Fibroblast of peridontal ligament (primary cell): ENCODE results near the gene GRAMD2B.
A peak's percentile ranks its signal among the peaks of the same experiment; 100 is the strongest.
"Not testable (repeated sequence)": the region's sequence is repeated elsewhere in the genome, so short reads cannot be mapped to it uniquely, and the experiment has no call there.

Source experiments
- DNase-seq: peaks from one replicate; pipeline ENCODE4 v3.0.0-alpha.2; 2010; ENCODE audit errors: extremely low read depth

GRAMD2B gene

DNA sequence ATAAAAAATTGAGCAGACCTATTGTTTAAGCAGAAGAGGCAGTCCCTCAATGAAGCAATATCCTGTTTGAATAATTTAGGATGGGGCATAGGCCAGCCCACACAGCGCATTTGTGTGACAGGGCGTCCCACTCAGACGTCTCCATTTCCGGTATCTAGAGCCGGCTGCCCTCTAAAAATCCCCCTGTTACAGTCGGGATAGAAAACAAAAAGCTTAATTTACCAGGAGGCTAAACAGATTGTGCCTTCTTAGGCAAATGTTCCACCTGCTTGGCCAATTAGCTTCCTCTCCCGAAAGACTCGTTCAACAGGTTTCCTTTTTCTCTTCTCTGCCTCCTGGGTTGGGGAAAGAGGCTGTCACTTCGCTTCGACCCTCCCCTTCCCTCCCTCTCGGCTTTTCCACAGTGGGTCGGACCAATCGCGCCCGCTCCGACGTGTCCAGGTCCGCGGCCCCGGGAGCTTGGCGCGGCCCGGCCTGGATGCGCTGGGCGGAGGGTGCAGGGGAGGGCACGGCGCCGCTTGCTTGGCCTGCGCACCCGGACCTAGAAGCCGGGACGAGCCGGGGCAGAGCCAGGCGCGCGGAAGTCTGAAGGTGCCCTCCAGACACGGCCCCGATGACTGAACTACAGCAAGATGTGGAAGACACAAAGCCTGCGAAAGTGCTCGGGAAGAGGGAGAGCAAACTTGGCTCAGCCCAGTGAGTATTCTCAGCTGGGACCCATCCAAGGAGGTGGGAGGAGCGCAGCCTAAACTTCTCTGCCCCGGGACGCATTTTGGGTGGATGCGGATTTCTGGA lies at the start of gene GRAMD2B:
TSS of gene GRAMD2B (plus strand) at position 416 of the 795 bp plus-strand sequence. CDS start at position 614, 198 bp downstream.
- DNase-seq, result peak; percentile 88

DNA sequence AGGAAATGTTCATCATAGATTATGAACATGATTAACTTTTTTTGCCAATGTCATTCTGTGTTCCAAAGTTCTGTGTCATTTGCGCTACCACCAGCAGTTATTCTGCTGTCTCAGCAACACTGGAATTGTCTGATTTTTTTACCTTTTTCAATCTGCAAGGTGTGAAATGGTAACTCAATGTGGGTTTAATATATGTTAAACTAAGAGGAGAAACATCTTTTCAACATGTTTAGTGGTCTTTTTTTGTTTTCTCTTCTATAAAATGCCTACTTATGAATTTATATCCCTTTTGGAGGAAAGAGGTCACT lies 49.1 kb upstream of the GRAMD2B start:
- no peak for DNase-seq

DNA sequence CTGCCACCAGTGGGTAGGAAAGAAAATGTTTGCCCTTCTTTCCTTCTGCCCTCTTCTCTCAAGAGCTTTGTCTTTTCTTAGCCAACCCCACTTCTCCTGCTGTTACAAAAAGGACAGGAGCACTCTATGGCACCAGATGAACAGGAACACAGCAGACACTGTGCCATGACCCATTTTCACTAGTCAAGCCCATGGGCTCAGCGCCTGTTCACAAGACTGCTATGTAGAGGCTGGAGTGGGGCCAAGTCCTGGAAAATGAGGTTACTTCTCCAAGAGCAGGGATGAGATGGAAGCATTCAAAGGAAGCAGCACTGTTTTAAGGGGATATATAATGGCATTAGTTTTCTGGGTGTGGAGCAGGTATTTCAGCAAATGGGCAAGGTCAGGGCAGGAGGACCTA lies 46.8 kb upstream of the GRAMD2B start:
- no peak for DNase-seq

- no peak for DNase-seq
Measured at GRCh38 chr5:126377424-126377823, 45.8 kb upstream of the GRAMD2B start.

DNA sequence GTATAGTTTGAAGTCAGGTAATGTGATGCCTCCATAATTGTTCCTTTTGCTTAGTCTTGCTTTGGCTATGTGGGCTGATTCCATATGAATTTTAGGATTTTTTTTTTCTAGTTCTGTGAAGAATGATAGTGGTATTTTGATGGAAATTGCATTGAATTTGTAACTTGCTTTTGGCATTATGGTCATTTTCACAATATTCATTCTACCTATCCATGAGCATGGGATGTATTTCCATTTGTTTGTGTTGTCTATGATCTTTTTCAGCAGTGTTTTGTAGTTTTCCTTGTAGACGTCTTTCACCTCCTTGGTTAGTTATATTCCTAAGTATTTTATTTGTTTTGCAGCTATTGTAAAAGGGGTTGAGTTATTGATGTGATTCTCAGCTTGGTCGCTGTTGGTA lies 42.9 kb upstream of the GRAMD2B start:
- DNase-seq, result not testable (repeated sequence)

- no peak for DNase-seq
Measured at GRCh38 chr5:126383246-126383645, 40.0 kb upstream of the GRAMD2B start.

DNA sequence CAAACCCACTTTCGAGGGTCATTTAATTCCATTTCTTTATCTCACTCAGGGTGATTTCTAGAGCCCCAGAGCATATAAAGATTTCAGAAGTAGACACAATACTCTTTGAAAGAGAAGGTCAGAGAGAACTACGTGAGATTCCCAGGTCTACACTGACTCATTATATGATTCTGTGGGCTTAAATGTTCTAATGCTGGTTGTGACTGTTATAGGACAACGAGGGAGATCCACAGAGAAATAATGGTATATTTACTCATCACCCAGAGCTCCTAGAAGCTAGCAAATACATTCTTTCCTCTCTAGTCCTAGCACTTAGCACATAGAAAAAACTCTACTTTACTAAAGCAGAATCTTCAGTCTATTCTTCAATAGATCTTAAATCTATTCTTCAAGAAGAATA lies 39.4 kb upstream of the GRAMD2B start:
- DNase-seq, result no peak

- peak; percentile 49 for DNase-seq
Measured at GRCh38 chr5:126384985-126385384, 38.2 kb upstream of the GRAMD2B start.

GRCh38 chr5:126385524-126386502 lies 37.4 kb upstream of the GRAMD2B start:
- no peak for DNase-seq

DNA sequence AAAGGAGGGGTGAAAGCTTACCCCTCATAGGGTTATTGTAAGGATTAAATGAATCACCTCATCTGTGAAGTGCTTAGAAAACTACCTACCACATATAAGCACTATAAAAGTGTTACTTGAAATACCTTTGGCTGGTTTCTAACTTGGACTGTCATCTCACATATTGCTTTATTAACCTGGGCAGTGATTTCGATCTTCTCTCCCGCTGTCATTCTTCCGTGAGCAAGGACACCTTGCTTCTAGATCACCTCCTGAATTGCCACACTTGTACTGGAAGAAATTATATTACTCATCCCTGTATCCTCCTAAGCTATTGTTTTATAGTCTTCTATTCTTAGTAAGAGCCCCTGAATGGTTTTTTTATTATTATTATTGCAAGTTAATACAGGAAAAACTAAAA lies 34.0 kb upstream of the GRAMD2B start:
- DNase-seq, result no peak

- DNase-seq, result no peak
Measured at GRCh38 chr5:126390051-126390450, 33.2 kb upstream of the GRAMD2B start.

DNA sequence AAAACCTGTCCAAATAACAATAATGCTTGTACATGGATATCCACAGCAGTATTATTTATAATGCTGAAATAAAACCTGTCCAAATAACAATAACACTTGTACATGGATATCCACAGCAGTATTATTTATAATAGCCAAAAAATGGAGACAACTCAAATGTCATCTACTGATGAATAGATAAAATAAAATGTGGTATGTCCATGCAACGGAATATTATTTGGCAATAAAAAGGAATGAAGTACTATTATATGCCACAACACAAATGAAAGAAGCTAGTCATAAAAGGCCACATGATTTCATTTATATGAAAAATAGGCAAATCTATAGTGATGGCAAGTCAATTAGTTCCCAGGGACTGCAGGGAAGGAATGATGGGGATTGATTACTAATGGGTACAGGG lies 31.8 kb upstream of the GRAMD2B start:
- no peak for DNase-seq

DNA sequence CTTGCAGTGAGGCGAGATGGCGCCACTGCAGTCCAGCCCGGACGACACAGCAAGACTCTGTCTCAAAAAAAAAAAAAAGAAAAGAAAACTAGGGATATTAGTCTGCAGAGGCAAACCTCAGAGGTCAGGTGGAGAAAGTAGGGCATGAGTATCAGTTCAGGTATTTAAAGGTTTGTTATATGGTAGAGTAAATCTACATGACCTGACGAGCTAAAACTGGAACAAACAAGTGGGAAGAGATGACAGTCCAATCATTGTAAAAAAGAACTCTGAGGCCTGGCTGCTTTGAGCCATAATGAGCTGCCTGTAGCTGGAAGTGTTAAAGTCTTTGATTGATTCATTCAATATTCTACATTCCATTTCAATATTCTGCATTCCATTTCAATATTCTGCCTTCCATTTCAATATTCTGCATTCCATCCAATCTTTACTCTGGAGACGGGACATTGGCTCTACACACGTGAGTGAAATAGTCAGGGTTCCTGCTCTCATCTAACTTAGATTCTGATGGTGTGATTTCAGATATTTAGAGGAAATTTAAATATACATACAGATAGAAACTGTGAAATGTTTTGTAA lies 28.9 kb upstream of the GRAMD2B start:
- no peak for DNase-seq

DNA sequence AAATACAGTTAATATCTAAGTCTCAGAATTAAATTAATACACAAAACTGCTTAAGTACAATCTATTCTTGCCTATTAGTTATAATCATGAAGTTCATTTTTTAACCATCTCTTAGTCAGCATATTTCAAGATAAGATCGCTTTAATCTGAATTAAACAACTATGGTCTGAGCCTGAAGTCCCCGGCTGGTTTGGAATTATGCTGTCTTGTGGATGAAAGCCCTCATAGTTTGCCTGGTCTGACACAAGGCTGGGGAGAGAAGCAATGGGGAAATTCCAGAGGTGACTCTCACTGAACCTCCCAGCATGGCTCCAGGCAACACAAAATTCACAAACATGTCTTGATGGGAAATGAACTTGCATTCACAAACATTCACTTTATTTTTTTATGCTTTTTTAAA lies 28.0 kb upstream of the GRAMD2B start:
- peak; percentile 33 for DNase-seq

DNA sequence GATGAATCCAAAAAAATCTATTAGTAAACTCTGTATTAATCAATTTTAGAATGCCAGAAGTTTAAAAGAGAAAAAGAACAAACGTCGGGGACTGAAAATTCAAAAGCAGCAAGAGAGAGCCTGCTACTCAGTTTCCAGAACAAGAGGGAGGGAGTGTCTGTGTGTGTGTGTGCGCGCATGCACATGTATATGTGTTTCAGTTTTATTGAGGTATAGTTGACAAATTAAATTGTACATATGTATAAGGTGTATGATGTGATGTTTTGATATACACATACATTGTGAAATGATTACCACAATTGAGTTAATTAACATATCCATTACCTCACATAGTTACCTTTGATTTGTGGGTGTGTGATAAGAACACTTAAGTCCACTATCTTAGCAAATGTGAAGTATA lies 27.6 kb upstream of the GRAMD2B start:
- DNase-seq, result no peak

DNA sequence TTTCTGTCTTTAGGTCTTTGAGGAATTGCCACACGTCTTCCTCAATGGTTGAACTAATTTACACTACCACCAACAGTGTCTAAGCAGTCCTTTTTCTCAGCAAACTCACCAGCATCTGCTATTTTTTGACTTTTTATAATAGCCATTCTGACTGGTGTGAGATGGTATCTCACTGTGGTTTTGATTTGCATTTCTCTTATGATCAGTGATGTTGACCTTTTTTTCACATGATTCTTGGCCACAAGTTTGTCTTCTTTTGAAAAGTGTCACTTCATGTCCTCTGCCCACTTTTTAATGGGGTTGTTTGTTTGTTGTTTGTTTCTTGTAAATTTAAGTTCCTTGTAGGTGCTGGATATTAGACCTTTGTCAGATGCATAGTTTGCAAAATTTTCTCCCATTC lies 26.5 kb upstream of the GRAMD2B start:
- DNase-seq, result not testable (repeated sequence)

GRCh38 chr5:126398791-126399190 lies 24.4 kb upstream of the GRAMD2B start:
- DNase-seq, result no peak

- DNase-seq, result no peak
Measured at GRCh38 chr5:126400621-126401251, 22.5 kb upstream of the GRAMD2B start.

GRCh38 chr5:126402621-126403555 lies 20.3 kb upstream of the GRAMD2B start:
- DNase-seq, result peak; percentile 58

DNA sequence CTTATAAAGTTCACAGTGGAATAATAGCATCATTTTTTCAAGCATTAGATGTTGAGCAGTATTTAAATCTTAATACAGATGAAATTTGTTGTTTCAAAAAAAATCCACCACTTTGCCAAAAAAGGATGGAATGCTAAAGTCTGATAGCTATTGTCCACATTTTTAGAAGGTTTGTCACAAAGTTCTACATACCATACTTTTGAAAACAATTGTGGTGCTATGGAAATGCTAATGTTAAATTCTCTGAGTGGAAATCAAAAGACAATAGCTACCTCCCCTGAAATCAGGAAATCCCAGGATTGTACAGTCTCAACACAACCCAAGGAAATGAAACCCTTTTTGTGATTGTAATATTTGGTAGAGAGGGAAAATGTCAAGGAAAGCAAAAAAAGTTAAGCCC lies 19.3 kb upstream of the GRAMD2B start:
- DNase-seq, result peak; percentile 62

DNA sequence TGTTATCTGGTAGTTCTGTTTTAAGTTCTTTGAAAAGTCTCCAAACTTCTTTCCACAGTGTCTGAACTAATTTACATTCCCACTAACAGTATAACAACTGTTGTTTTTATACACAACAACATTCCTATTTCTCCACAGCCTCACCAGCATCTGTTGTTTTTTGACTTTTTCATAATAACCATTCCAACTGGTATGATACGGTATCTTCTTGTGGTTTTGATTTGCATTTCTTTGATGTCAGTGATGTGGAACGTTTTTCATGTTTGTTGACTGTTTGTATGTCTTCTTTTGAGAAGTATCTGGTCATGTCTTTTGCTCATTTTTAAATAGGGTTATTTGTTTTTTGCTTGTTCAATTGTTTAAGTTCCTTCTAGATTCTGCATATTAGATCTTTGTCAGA lies 12.6 kb upstream of the GRAMD2B start:
- DNase-seq, result no peak
